ENCODE data around the gene SBF1. TPM values are rescaled to one million over a fixed set of nuclear protein-coding genes. Genes with fewer than 3 reads are reported as not detected.
A peak's percentile ranks its signal among the peaks of the same experiment; 100 is the strongest.

The SBF1 gene
- total RNA-seq, 3 donors from 2014 or later = 30.6 to 33.1 (median 30.6) TPM

DNA sequence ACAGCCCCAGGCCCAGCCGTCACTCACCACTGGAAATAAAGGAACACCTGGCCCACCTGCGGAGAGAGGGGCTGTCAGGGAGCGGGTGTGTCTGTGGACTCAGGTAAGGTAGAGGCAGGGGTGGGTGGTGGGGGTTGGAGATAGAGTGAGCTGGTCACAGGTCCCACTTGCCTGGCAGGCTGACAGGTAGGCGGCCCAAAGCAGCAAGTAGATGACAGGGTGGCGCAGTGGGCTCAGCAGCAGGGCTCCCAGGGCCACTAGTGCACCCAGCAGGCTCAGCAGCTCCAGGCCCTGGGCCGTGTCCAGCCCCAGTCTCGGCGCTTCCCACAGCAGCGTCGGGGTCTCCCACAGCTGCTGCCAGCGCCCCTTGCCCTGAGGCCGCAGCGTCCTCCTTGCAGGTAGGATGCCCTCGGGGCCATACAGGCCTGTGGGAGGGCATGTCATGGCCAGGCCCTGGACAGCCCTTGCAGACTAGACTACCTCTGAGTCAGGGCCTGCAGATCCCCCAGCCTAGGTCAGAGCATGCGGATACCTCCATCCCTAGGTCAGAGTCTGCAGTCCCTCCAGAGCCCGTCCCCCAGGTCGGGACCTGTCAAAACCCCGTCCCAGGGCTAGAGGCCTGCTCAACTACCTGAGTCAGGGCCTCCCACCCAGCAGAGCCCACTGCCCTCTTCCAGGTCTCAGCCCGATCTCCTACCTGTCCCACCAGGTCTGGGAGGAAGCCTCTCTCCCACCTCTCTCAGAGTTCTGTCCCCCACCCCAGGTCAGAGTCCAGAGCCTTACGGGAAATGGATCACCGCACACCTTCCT, 32.0 kb upstream of the SBF1 start:
- TF ChIP-seq POLR2AphosphoS5 (IDR thresholded peaks at IDR 0.05) (no peak), POLR2A (IDR thresholded peaks at IDR 0.05) (no peak)
- TF ChIP-seq, protein P1, sequence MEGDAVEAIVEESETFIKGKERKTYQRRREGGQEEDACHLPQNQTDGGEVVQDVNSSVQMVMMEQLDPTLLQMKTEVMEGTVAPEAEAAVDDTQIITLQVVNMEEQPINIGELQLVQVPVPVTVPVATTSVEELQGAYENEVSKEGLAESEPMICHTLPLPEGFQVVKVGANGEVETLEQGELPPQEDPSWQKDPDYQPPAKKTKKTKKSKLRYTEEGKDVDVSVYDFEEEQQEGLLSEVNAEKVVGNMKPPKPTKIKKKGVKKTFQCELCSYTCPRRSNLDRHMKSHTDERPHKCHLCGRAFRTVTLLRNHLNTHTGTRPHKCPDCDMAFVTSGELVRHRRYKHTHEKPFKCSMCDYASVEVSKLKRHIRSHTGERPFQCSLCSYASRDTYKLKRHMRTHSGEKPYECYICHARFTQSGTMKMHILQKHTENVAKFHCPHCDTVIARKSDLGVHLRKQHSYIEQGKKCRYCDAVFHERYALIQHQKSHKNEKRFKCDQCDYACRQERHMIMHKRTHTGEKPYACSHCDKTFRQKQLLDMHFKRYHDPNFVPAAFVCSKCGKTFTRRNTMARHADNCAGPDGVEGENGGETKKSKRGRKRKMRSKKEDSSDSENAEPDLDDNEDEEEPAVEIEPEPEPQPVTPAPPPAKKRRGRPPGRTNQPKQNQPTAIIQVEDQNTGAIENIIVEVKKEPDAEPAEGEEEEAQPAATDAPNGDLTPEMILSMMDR (IDR thresholded peaks at IDR 0.05) = no peak
- H3K9me3 ChIP-seq = no peaks in the 10 kb centered on the region
- peak overlapping the region; percentile 78 to 81 for H3K27ac ChIP-seq
- peak in 1 of 2 donors; percentile 46 for DNase-seq (ENCODE audit: low spot score in 2 of 2)
- H3K4me3 ChIP-seq = peak overlapping the region; percentile 92 to 95 (median 93)
- peaks cover 0 to 16% of the 10 kb centered on the region in 2 donors for H3K4me1 ChIP-seq
- intact Hi-C loops (cut with DNase I; ENCODE audit: low total_unique reads) = loop anchor here (1.0 to 10.0 kb wide), 2 partner anchors 12 to 252 kb away; partner anchors contain the start of gene HDAC10
- no peaks in the 10 kb centered on the region for H3K27me3 ChIP-seq
- H3K36me3 ChIP-seq = no peaks in the 10 kb centered on the region

DNA sequence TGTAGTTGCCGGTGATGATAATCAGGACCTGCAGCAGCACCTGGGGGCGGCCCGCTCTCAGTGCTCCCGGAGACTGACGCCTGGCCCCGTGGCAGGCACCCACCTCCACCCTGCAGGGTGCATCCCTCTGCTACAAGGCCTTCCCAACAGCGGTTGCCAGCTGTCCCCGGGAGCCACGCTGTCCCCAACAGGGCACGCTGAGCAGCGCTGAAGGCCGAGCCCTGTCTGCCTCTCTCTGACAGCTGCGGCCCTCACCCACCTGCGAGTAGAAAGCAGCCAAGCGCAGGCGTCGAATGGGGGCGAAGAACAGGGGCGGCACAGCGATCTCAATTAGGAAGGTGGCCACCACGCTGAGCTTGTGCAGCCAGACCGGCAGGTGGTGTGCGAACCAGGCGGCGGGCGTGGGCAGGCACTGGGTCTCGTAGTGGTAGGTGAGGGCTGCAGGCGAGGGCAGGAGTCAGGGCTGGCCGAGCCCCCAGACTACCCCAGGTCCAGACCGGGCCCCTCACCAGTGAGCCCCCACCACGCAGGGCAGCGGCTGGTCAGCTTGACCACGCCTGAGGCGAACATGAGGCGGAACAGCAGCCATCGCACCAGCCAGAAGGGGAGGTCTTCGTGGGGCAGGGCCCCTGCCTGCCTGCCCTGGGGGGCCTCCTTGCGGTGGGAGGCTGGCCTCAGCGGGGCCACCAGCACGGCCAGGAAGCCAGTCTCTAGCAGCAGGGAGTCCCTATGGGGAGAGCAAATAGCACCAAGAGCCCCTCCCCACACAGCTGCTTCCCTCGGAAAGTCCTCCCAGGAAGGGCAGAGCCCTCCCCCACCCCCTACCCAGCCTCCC, 31.2 kb upstream of the SBF1 start:
- intact Hi-C loops (cut with DNase I; ENCODE audit: low total_unique reads) = loop anchor here (1.0 to 10.0 kb wide), 2 partner anchors 11 to 251 kb away; partner anchors contain the start of gene HDAC10
- no peaks in the 10 kb centered on the region for H3K27me3 ChIP-seq
- H3K4me1 ChIP-seq = peaks cover 0 to 16% of the 10 kb centered on the region in 2 donors
- H3K27ac ChIP-seq = no peak overlapping the region
- H3K36me3 ChIP-seq = no peaks in the 10 kb centered on the region
- no peaks in the 10 kb centered on the region for H3K9me3 ChIP-seq
- H3K4me3 ChIP-seq = peak overlapping the region in 2 of 3 donors; percentile 92 to 95
- no peak for DNase-seq (ENCODE audit: low spot score in 2 of 2)
- TF ChIP-seq POLR2A (IDR thresholded peaks at IDR 0.05) (no peak), POLR2AphosphoS5 (IDR thresholded peaks at IDR 0.05) (no peak)
- TF ChIP-seq, protein P1 (IDR thresholded peaks at IDR 0.05) = no peak

DNA sequence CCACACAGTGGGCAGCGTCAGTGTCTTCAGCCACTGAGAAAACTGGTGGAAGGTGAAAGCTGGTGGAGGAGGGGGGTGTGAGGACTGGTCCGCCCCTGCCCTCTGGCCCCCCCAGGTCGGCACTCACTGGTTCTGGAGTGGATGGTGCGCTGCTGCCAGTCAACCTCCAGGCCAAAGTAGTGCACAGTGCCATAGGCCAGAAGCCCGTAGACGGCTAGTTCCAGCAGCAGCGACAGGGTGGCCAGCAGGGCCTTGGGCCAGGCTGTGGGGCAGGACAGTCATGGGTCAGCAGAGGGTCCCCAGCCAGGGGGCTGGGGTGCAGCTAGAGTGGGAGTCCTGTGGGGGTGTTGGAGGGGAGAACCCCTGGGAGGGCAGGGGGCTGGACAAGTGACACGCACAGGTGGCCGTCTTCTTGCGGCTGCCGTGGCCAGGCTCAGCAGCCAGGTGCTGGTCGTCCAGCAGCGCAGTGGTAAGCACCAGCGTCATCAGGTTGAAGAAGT, 30.5 kb upstream of the SBF1 start:
- no peak for DNase-seq (ENCODE audit: low spot score in 2 of 2)
- intact Hi-C loops (cut with DNase I; ENCODE audit: low total_unique reads) = loop anchor here (10.0 kb wide), 1 partner anchor 251 kb away; the partner anchor contains the start of gene HDAC10
- Histone ChIP-seq H3K4me3 (no peak overlapping the region), H3K9me3 (no peaks in the 10 kb centered on the region), H3K4me1 (peaks cover 0 to 16% of the 10 kb centered on the region in 2 donors), H3K36me3 (no peaks in the 10 kb centered on the region), H3K27ac (no peak overlapping the region), H3K27me3 (no peaks in the 10 kb centered on the region)
- TF ChIP-seq, protein P1 (IDR thresholded peaks at IDR 0.05) = no peak
- no peak for TF ChIP-seq POLR2AphosphoS5 (IDR thresholded peaks at IDR 0.05)
- no peak for TF ChIP-seq POLR2A (IDR thresholded peaks at IDR 0.05)

DNA sequence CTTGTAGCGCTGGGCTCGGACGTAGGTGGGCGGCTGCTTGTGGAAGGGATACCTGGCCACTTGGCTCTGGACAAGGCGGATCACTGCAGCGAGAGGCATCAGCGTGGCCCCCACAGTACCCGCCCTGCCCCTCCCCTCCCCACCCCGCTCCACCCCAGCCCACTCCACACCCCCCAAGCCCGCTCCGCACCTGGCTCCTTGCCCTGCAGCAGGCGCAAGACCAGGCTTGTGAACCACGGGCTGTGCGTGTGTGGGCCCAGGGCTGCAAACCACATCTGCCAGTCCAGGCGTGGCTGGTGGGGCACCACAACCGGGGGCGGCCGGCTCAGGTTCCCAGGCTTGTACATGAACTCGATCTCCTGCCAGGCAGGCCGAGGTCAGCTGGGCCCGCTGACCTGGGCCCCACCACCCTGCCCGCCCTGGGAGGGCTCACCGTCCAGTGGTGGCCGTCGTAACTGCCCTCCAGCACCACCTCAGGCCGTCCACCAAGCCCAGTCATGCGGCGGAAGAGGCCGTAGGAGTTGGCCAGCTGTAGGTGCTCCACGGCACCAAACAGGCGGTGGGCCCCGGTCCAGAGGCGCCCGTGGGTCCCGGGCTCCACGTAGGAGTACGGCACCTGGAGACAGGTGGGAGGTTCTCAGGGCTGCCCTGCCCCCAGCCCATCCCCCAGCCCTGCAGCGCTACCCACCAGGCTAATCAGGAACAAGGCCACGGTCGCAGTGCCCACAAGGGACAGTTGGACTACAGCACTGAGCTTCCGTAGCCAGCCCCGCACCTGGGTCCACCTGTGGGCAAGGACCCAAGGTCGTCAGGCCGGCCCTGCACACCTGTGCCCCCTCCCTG, 29.8 kb upstream of the SBF1 start:
- DNase-seq (ENCODE audit: low spot score in 2 of 2) = no peak
- intact Hi-C loops (cut with DNase I; ENCODE audit: low total_unique reads) = loop anchor here (10.0 kb wide), 1 partner anchor 250 kb away; the partner anchor contains the start of gene HDAC10
- Histone ChIP-seq H3K9me3 (no peaks in the 10 kb centered on the region), H3K4me3 (no peak overlapping the region), H3K36me3 (no peaks in the 10 kb centered on the region), H3K27me3 (no peaks in the 10 kb centered on the region), H3K27ac (no peak overlapping the region), H3K4me1 (peaks cover 0 to 16% of the 10 kb centered on the region in 2 donors)
- no peak for TF ChIP-seq POLR2AphosphoS5 (IDR thresholded peaks at IDR 0.05)
- no peak for TF ChIP-seq POLR2A (IDR thresholded peaks at IDR 0.05)
- TF ChIP-seq, protein P1 (IDR thresholded peaks at IDR 0.05) = no peak
